Limb (tissue), 2 donors: ENCODE results near the gene ROPN1B.

Experiments used
- DNase-seq, 2 donors: peaks; one replicate each; pipeline ENCODE4 v3.0.0-alpha.2; 2016; ENCODE audit errors: extremely low spot score in 2 of 2

ROPN1B gene

GRCh38 chr3:126003447-126004190, 34.6 kb downstream of the ROPN1B start:
- no peak for DNase-seq

- no peak for DNase-seq
These were observed 35.2 kb downstream of the ROPN1B start for GRCh38 chr3:126004217-126004616.

GRCh38 chr3:126004692-126005091, 35.7 kb downstream of the ROPN1B start:
- DNase-seq: no peak

- DNase-seq: no peak
These were observed 37.0 kb downstream of the ROPN1B start for GRCh38 chr3:126005951-126006350.

GRCh38 chr3:126008219-126008618, 39.2 kb downstream of the ROPN1B start:
- no peak for DNase-seq

GRCh38 chr3:126009181-126009580, 40.2 kb downstream of the ROPN1B start:
- DNase-seq: no peak

- no peak for DNase-seq
These were observed 44.8 kb downstream of the ROPN1B start for GRCh38 chr3:126013751-126014156.

GRCh38 chr3:126014252-126014651, 45.3 kb downstream of the ROPN1B start:
- DNase-seq: no peak

- DNase-seq: no peak
These were observed 46.1 kb downstream of the ROPN1B start for GRCh38 chr3:126015075-126015474.

- DNase-seq: no peak
These were observed 47.6 kb downstream of the ROPN1B start for GRCh38 chr3:126016616-126017015.

GRCh38 chr3:126017362-126017761, 48.4 kb downstream of the ROPN1B start:
- no peak for DNase-seq

- no peak for DNase-seq
These were observed 49.6 kb downstream of the ROPN1B start for GRCh38 chr3:126018545-126018944.

GRCh38 chr3:126018995-126019394, 50.0 kb downstream of the ROPN1B start:
- DNase-seq: no peak

- no peak for DNase-seq
These were observed 50.7 kb downstream of the ROPN1B start for GRCh38 chr3:126019683-126020082.

- no peak for DNase-seq
These were observed 52.2 kb downstream of the ROPN1B start for GRCh38 chr3:126021224-126021623.

GRCh38 chr3:126021702-126022101, 52.7 kb downstream of the ROPN1B start:
- no peak for DNase-seq

- DNase-seq: no peak
These were observed 53.9 kb downstream of the ROPN1B start for GRCh38 chr3:126022741-126023359.

GRCh38 chr3:126023390-126023789, 54.4 kb downstream of the ROPN1B start:
- DNase-seq: no peak

GRCh38 chr3:126024049-126024854, 55.3 kb downstream of the ROPN1B start:
- no peak for DNase-seq

- no peak for DNase-seq
These were observed 56.2 kb downstream of the ROPN1B start for GRCh38 chr3:126025116-126025729.

GRCh38 chr3:126025862-126026261, 56.9 kb downstream of the ROPN1B start:
- DNase-seq: no peak

- DNase-seq: no peak
These were observed 57.3 kb downstream of the ROPN1B start for GRCh38 chr3:126026277-126026751.
